ENCODE results near the gene TSPAN18.
A peak's percentile ranks its signal among the peaks of the same experiment; 100 is the strongest.

The TSPAN18 gene

DNA sequence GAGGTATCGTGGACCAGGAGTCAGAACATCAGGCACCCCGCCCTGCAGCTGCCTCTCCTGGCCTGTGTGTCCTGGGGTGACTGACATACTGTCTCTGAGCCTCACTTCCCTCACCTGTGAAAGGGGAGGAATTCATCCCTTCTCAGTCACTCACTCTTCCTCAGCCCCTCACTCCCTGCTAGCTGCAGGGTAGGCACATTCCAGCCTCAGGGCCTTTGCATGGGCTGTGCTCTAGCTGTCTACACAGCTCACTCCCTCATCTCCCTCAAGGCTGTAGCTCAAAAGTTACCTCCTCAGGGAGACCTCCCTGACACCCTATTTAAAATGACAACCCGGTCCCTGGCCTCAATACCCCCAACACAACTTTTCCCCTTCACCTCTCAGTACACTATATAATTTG is 221.4 kb downstream of the TSPAN18 start:
- Histone ChIP-seq H3K36me3 (ENCODE audit: insufficient read depth, low read length) (no peaks in the 10 kb centered on the region), H3K4me2 (ENCODE audit: low read length) (no peak overlapping the region), H4K20me1 (ENCODE audit: insufficient read depth, low read length) (no peaks in the 10 kb centered on the region), H3K9me2 (ENCODE audit: low read depth, low read length) (no peaks in the 10 kb centered on the region), H3K9ac (ENCODE audit: low read length) (no peak overlapping the region), H3K4me3 (ENCODE audit: low read depth, low read length, poor library complexity, severe bottlenecking) (no peak overlapping the region), H3K4me1 (ENCODE audit: insufficient read depth, low read length, severe bottlenecking) (peaks cover 2% of the 10 kb centered on the region), H3K9me3 (ENCODE audit: low read length) (no peaks in the 10 kb centered on the region), H3K27me3 (ENCODE audit: insufficient read depth, low read length) (peaks cover 2% of the 10 kb centered on the region; the same call in 1 of the 2 replicates), H2AFZ (ENCODE audit: low read length) (no peak overlapping the region), H3K27ac (ENCODE audit: low read depth, low read length, poor library complexity, severe bottlenecking) (no peak overlapping the region), H3K79me2 (ENCODE audit: insufficient read depth, low read length) (no peaks in the 10 kb centered on the region), H3F3A (ENCODE audit: insufficient read depth, low read length) (no peaks in the 10 kb centered on the region)
- TF ChIP-seq, protein P1, sequence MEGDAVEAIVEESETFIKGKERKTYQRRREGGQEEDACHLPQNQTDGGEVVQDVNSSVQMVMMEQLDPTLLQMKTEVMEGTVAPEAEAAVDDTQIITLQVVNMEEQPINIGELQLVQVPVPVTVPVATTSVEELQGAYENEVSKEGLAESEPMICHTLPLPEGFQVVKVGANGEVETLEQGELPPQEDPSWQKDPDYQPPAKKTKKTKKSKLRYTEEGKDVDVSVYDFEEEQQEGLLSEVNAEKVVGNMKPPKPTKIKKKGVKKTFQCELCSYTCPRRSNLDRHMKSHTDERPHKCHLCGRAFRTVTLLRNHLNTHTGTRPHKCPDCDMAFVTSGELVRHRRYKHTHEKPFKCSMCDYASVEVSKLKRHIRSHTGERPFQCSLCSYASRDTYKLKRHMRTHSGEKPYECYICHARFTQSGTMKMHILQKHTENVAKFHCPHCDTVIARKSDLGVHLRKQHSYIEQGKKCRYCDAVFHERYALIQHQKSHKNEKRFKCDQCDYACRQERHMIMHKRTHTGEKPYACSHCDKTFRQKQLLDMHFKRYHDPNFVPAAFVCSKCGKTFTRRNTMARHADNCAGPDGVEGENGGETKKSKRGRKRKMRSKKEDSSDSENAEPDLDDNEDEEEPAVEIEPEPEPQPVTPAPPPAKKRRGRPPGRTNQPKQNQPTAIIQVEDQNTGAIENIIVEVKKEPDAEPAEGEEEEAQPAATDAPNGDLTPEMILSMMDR (IDR thresholded peaks at IDR 0.05; ENCODE audit: low read length): no peak
- no peak for TF ChIP-seq EZH2 (IDR thresholded peaks at IDR 0.05; ENCODE audit: borderline replicate concordance, low read length)

GRCh38 chr11:44949160-44950030 is 222.6 kb downstream of the TSPAN18 start:
- H3K27ac ChIP-seq (ENCODE audit: low read depth, low read length, poor library complexity, severe bottlenecking): no peak overlapping the region
- no peaks in the 10 kb centered on the region for H3K9me2 ChIP-seq (ENCODE audit: low read depth, low read length)
- no peaks in the 10 kb centered on the region for H3K9me3 ChIP-seq (ENCODE audit: low read length)
- H3K4me2 ChIP-seq (ENCODE audit: low read length): peak overlapping the region; percentile 21
- H3K79me2 ChIP-seq (ENCODE audit: insufficient read depth, low read length): no peaks in the 10 kb centered on the region
- TF ChIP-seq EZH2 (IDR thresholded peaks at IDR 0.05; ENCODE audit: borderline replicate concordance, low read length): no peak
- TF ChIP-seq, protein P1 (IDR thresholded peaks at IDR 0.05; ENCODE audit: low read length): peak; percentile 52
- H3K4me3 ChIP-seq (ENCODE audit: low read depth, low read length, poor library complexity, severe bottlenecking): peak overlapping the region; percentile 46
- no peaks in the 10 kb centered on the region for H3F3A ChIP-seq (ENCODE audit: insufficient read depth, low read length)
- peaks cover 2% of the 10 kb centered on the region; the same call in 1 of the 2 replicates for H3K27me3 ChIP-seq (ENCODE audit: insufficient read depth, low read length)
- no peaks in the 10 kb centered on the region for H3K4me1 ChIP-seq (ENCODE audit: insufficient read depth, low read length, severe bottlenecking)
- no peak overlapping the region for H3K9ac ChIP-seq (ENCODE audit: low read length)
- no peaks in the 10 kb centered on the region for H4K20me1 ChIP-seq (ENCODE audit: insufficient read depth, low read length)
- H3K36me3 ChIP-seq (ENCODE audit: insufficient read depth, low read length): no peaks in the 10 kb centered on the region
- no peak overlapping the region for H2AFZ ChIP-seq (ENCODE audit: low read length)

DNA sequence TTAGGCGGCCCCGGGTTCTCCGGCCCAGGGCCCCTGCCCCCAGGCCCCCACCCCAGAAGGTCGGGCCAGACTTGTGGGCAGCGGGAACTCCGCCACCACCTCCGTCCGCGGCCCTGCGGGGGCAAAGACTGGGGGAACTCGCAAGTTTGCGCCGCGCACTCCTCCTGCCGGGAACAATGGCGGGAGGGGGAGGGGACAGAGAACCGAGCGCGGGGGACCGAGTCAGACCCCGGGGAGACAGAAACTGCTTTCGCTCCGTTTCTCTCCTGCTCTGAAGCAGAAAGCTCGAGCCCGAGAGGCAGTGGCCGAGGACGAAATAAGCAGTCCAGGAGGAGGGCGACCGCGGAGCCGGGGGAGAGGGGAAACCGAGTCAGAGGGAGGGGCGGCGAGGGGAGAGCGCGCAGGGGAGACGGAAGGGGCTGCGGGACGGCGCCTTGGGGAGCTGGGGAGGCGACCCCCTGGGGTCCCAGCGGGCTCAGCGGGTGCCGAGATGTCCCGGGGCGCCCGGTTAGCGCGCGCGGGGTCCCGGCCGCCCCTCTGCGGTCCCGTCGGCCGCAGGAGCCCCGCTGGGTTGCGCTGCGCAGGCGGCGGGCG is 223.4 kb downstream of the TSPAN18 start:
- H3K27ac ChIP-seq (ENCODE audit: low read depth, low read length, poor library complexity, severe bottlenecking): no peak overlapping the region
- H3K4me1 ChIP-seq (ENCODE audit: insufficient read depth, low read length, severe bottlenecking): no peaks in the 10 kb centered on the region
- H2AFZ ChIP-seq (ENCODE audit: low read length): no peak overlapping the region
- H3K4me2 ChIP-seq (ENCODE audit: low read length): peak overlapping the region; percentile 21
- H3K9me2 ChIP-seq (ENCODE audit: low read depth, low read length): no peaks in the 10 kb centered on the region
- no peaks in the 10 kb centered on the region for H3K79me2 ChIP-seq (ENCODE audit: insufficient read depth, low read length)
- TF ChIP-seq, protein P1 (IDR thresholded peaks at IDR 0.05; ENCODE audit: low read length): no peak
- H3K9me3 ChIP-seq (ENCODE audit: low read length): no peaks in the 10 kb centered on the region
- H4K20me1 ChIP-seq (ENCODE audit: insufficient read depth, low read length): no peaks in the 10 kb centered on the region
- peak overlapping the region; percentile 46 for H3K4me3 ChIP-seq (ENCODE audit: low read depth, low read length, poor library complexity, severe bottlenecking)
- H3K9ac ChIP-seq (ENCODE audit: low read length): no peak overlapping the region
- no peaks in the 10 kb centered on the region for H3F3A ChIP-seq (ENCODE audit: insufficient read depth, low read length)
- H3K36me3 ChIP-seq (ENCODE audit: insufficient read depth, low read length): no peaks in the 10 kb centered on the region
- H3K27me3 ChIP-seq (ENCODE audit: insufficient read depth, low read length): peaks cover 2% of the 10 kb centered on the region; the same call in 1 of the 2 replicates

Data from OCI-LY1 (cell line).